HT-29 (cell line): Measurements from ENCODE around the gene SLIT3. TPM values are rescaled to one million over a fixed set of nuclear protein-coding genes. Genes with fewer than 3 reads are reported as not detected.

Experiments used
- DNase-seq: peaks from one replicate; pipeline ENCODE4 v3.0.0-alpha.2; 2015; ENCODE audit warnings: low spot score
- total RNA-seq: library from RNA; depleted of rRNA; stranded (reverse); fragments of >200 nt; shearing (Covaris generic); gene quantifications from 2 replicates; pipeline ENCODE4 v1.2.3, GENCODE V29; 2014

Gene SLIT3
- total RNA-seq, 1 experiment from 2014 or later = not detected

DNA sequence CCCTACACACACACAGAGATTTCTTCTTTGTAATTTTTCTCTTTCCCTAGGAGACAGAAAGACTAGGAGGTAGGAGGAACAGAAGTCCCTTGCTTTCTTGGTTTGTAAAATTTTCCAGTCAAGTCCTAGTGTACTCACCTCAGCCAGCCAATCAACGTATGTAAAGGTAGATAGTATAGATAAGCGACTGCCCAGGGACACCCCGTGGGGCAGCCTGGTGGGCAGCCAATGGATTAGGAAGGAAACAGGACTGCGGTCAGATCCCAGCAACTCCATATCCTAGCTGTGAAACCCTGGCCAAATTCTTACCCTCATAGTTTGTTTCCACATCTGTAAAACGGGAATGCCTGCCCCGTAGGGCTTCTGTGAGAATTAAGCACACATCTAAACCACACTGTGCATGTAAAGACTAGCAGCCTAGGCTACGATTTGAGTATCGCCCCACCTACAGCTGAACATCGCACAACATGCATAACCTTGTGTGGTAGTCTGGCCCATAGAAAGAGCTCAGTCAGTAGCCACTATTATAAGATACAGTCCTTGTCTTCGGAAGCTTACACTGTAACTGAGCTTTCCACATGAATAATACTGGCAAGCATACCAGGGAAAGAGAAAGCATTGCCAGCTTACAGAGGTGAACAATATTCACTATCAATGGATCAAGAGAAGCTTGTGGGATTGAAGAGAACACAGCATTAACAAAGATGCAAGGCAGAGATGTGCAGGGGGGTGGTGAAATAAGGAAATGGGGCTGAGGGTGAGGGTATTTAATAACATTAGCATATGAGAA, 368.3 kb downstream of the SLIT3 start:
- DNase-seq = no peak

- no peak for DNase-seq
Observed at GRCh38 chr5:168931638-168932345, 369.1 kb downstream of the SLIT3 start.

- DNase-seq = no peak
Observed at GRCh38 chr5:168929656-168930055, 371.3 kb downstream of the SLIT3 start.

GRCh38 chr5:168925160-168925559, 375.8 kb downstream of the SLIT3 start:
- DNase-seq = no peak

- no peak for DNase-seq
Observed at GRCh38 chr5:168921147-168921866, 379.6 kb downstream of the SLIT3 start.

GRCh38 chr5:168920019-168920810, 380.7 kb downstream of the SLIT3 start:
- DNase-seq = no peak

DNA sequence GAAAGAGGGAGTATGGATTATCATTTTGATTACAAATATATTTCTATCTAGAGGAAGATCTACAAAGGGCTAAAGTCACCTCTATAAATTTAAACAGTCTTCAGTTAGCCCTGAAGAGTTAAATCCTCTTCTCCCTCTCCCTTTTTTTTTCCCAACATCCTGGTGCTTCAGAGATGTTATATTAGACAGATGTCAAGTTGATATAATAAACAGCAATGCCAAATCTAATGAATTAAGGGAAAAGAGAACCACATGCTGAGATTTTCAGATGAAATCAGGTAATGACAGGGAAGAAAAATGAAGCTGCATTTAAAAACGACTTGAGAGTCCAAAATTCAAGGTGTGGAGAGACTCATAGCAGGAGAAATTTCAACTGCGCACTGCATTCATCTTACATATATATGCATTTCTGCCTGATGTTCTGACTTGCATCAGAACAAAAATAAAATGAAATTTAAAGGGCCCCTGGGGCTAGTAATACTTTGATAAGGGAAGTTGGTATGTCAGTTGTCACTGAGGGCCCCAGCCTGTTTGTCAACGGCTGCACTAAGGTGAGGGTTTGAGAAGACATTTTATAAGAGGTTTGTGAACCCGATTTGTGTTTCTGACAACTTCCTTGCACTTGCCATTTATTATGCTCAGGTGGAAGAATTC, 382.9 kb downstream of the SLIT3 start:
- no peak for DNase-seq

- no peak for DNase-seq
Observed at GRCh38 chr5:168916852-168917251, 384.1 kb downstream of the SLIT3 start.

DNA sequence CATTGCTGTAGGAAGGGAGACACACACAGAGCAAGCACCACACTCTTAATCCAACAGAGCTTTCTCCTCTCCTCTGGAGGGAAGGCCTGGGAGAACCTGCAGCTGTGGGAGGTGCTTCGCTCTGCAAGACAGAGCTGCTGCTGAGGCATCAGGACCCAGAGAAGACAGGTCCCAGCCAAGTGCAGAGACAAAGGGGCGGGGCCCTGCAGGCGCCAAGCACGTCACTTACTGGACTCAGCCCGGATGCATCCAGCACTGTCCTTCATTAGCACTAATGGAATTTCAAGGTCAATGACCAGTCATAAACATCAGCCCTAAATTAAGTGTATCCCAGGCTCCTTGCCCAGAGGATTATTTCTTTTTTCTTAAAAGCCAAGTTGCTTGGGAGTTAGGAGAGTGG, 384.7 kb downstream of the SLIT3 start:
- no peak for DNase-seq

DNA sequence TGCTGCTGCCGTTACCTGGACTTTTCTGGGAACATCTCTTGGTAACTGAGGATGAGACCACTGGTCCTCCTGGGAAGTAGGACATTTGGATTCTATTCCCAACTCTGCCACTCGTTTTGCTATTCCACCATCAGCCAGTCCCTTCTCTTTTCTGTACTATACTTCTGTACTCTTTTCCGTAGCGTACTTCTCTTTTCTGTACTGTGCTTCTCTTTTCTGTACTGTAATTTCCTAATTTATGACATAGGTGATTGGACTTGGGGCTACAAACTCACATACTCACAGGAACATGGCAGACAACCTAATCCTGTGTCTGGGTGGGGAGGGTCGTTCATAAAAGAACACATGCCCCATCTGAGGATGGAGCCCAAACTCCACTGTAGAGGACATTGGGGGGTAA, 386.4 kb downstream of the SLIT3 start:
- no peak for DNase-seq

GRCh38 chr5:168910874-168911273, 390.1 kb downstream of the SLIT3 start:
- DNase-seq = no peak

DNA sequence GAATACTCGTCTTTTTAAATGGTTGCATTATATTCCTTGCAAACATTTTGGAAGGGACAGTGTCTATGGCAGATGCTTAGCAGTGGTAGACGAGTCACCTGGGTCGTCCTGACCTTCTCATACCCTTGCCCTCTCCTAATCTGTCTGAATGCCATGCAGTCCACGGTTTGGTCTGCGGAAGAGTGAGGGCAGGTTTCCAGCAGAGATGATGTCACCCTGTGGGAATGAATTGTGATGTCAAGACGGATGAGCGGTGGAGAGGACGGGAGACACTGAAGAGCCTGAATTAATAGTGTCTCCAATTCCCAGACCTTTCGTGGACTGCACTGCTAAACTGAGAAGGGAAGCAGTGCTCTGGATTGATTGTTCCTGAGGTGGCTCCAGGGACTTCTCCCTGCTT, 392.7 kb downstream of the SLIT3 start:
- no peak for DNase-seq

DNA sequence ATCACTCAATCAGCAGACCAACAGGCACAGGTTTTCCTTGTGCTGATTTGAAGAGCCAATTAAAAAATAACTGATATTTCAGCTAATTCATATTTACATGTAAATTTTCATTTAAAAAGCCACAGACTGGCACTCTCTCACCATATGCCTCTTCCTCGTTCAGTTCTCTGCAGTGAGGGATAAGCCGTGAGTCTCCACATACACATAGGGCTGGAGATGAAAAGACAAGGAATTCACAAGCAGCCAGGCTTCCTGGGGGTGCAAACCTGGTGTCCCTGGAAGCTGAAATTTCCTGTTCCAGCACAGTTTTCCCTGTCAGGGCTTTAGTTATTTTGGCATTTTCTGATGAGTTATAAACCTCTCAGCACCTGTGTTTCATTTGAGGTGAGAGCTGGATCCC, 397.9 kb downstream of the SLIT3 start:
- no peak for DNase-seq

DNA sequence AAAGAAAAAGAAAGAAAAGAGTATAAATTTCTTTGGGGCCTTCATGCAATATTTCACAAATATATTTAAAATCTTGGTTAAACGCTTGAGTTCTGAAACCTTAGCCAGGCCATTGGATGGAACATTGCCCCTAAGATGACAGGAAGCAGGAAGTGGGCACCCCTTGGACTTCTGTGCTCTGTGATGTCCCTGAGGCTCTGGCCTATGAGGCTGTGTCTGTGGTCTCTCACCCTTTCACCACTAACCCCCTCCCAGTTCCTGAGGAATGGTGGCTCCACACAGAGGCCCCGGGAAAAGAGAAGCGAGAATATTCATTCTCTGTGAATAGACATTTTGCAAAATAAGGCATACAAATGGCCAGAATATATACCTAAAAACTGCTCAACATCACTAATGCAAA, 401.3 kb downstream of the SLIT3 start:
- no peak for DNase-seq

GRCh38 chr5:168899264-168899663, 401.7 kb downstream of the SLIT3 start:
- no peak for DNase-seq

DNA sequence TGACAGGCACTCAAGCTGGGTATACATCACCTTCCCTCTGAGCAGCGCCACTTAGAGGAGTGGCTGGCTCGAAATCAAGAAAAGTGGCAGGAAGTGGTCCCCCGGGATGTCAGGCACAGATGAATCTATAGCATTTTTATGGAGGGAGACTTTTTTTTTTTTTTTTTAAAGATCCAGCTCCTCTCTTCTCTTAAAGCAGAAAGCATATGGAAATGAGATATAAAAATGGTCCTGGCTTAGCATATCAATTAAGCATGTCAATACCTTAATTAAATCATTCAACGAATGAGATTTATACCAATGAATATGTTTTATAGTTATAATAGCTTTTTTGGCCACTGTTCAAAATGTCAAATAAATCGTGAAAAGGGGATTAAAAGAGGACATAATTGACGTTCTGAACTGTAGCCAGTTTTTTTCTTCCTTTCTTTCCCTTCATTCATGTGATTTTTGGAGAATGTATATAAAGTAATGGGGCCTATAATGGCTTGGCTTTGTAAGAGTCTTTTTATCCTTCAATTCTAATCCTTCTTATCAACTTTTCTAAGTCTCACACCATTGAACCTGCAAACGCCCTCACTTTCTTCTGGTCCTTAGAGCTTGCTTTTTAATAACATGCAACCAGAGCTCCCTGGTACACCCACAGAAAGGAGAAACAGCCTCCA, 402.6 kb downstream of the SLIT3 start:
- no peak for DNase-seq

- no peak for DNase-seq
Observed at GRCh38 chr5:168897387-168898122, 403.4 kb downstream of the SLIT3 start.

- DNase-seq = no peak
Observed at GRCh38 chr5:168895295-168896071, 405.5 kb downstream of the SLIT3 start.

- DNase-seq = no peak
Observed at GRCh38 chr5:168893283-168893682, 407.7 kb downstream of the SLIT3 start.
